ENCODE data around the gene CFAP97D2.

The CFAP97D2 gene

DNA sequence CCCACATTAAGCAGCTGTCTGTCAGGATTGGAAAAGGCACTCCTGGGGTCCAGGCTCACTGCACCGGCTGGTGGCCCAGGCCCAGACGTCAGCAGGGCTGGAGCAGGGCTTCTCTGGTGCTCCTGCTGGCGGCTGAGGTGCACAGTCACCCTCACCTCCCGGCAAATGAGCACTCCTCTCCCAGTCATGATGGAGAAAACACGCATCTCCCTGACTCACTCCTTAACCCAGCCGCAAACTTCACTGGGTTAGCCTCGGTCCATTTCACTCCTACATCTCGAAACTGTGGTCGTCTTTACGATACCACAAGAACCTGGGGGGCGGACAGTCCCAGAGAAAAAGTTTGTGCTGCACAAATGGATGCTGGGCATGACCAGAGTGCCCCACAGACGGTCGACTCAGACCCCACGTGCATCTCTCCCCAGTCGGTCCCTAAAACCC is 43.3 kb upstream of the CFAP97D2 start:
- Histone ChIP-seq H3K4me3 (ENCODE audit: low read length) (no peak overlapping the region), H3K4me2 (ENCODE audit: low read depth, low read length) (no peak overlapping the region), H3K79me2 (ENCODE audit: low read length) (peaks cover 15% of the 10 kb centered on the region), H3K9me3 (replicated peaks; ENCODE audit: insufficient read depth, low read length) (no peaks in the 10 kb centered on the region), H3K27me3 (replicated peaks; ENCODE audit: insufficient read depth, low read length) (no peaks in the 10 kb centered on the region), H4K20me1 (ENCODE audit: insufficient read depth, low read length) (no peaks in the 10 kb centered on the region), H3K36me3 (replicated peaks; ENCODE audit: insufficient read depth, low read length) (no peaks in the 10 kb centered on the region), H2AFZ (ENCODE audit: low read length) (no peak overlapping the region), H3K9me2 (replicated peaks; ENCODE audit: insufficient read depth, low read length) (no peaks in the 10 kb centered on the region), H3K27ac (ENCODE audit: low read length) (no peak overlapping the region), H3K9ac (ENCODE audit: low read length) (no peak overlapping the region), H3F3A (ENCODE audit: insufficient read depth, low read length) (peaks cover 12% of the 10 kb centered on the region; the same call in 1 of the 2 replicates), H3K4me1 (ENCODE audit: low read length) (no peaks in the 10 kb centered on the region)
- no peak for DNase-seq
- TF ChIP-seq EZH2 (optimal IDR thresholded peaks at IDR 0.05; ENCODE audit: low read depth, low read length), result no peak
- TF ChIP-seq, protein P1, sequence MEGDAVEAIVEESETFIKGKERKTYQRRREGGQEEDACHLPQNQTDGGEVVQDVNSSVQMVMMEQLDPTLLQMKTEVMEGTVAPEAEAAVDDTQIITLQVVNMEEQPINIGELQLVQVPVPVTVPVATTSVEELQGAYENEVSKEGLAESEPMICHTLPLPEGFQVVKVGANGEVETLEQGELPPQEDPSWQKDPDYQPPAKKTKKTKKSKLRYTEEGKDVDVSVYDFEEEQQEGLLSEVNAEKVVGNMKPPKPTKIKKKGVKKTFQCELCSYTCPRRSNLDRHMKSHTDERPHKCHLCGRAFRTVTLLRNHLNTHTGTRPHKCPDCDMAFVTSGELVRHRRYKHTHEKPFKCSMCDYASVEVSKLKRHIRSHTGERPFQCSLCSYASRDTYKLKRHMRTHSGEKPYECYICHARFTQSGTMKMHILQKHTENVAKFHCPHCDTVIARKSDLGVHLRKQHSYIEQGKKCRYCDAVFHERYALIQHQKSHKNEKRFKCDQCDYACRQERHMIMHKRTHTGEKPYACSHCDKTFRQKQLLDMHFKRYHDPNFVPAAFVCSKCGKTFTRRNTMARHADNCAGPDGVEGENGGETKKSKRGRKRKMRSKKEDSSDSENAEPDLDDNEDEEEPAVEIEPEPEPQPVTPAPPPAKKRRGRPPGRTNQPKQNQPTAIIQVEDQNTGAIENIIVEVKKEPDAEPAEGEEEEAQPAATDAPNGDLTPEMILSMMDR (IDR thresholded peaks at IDR 0.05; ENCODE audit: low read length), result no peak
- no peak for TF ChIP-seq EZH2phosphoT487 (IDR thresholded peaks at IDR 0.05; ENCODE audit: low read length)

DNA sequence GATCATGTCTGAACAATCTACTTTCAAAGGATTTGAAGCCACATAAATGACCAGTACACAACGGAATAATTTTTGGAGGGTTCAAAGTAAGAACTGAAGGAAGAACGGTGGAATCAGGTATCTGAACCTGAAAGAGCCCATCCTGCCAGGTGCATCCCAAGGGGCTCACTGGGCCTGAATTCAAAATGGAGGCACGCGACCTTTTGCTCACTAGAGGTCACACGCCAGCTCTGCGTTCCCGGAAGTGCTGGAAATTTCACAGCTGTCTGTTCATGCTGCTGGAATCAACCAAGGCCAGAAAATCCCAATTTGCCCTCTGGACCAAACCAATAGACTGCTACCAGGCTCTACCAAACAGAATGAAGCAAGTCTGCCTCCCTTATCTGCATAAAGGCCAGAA is 42.5 kb upstream of the CFAP97D2 start:
- H3K4me2 ChIP-seq (ENCODE audit: low read depth, low read length), result no peak overlapping the region
- peaks cover 7% of the 10 kb centered on the region for H3K79me2 ChIP-seq (ENCODE audit: low read length)
- H3F3A ChIP-seq (ENCODE audit: insufficient read depth, low read length), result peaks cover 5% of the 10 kb centered on the region; the same call in 1 of the 2 replicates
- H3K4me3 ChIP-seq (ENCODE audit: low read length), result no peak overlapping the region
- no peak overlapping the region for H3K9ac ChIP-seq (ENCODE audit: low read length)
- no peak overlapping the region for H2AFZ ChIP-seq (ENCODE audit: low read length)
- H3K9me2 ChIP-seq (replicated peaks; ENCODE audit: insufficient read depth, low read length), result no peaks in the 10 kb centered on the region
- no peaks in the 10 kb centered on the region for H3K4me1 ChIP-seq (ENCODE audit: low read length)
- H3K27me3 ChIP-seq (replicated peaks; ENCODE audit: insufficient read depth, low read length), result no peaks in the 10 kb centered on the region
- no peak for DNase-seq
- TF ChIP-seq, protein P1 (IDR thresholded peaks at IDR 0.05; ENCODE audit: low read length), result no peak
- TF ChIP-seq EZH2phosphoT487 (IDR thresholded peaks at IDR 0.05; ENCODE audit: low read length) (no peak), EZH2 (optimal IDR thresholded peaks at IDR 0.05; ENCODE audit: low read depth, low read length) (no peak)
- H3K27ac ChIP-seq (ENCODE audit: low read length), result no peak overlapping the region
- no peaks in the 10 kb centered on the region for H4K20me1 ChIP-seq (ENCODE audit: insufficient read depth, low read length)
- no peaks in the 10 kb centered on the region for H3K36me3 ChIP-seq (replicated peaks; ENCODE audit: insufficient read depth, low read length)
- no peaks in the 10 kb centered on the region for H3K9me3 ChIP-seq (replicated peaks; ENCODE audit: insufficient read depth, low read length)

DNA sequence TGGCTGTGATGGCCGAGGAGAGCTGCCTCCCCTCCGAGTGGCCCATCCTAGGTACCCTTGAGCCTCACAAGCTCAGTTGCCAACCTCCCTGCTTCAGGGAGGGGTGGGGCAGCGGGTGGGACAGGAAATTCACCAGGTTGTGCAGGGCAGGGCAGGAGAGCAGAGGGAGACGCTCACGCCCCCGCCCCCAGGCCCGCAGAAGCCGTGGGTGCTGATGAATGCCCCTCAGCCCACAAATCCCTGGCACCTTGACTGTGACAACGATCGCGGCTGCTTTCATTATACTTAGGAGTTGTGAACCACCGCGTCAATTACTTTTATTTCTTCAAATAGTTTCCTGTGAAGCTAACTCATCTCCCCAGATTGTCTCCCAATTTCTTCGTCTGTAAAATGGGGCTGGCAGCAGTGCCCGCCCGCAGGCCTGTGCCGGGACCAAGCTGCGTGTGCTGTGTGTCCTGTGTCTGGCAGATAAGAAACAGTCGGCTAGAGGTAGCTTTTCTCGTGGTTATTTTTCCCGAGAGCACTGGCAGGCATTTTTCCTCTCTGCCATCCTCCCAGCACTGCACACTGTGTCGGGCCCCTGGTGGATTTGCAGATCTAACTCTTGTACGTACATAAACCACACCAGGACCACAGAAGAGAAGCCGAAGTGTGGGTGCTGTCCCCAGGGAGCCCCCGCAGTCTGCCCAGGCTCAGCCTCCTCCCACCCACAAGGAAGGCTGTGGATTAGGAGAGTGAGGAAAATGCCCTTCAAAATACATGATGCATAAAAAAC is 38.7 kb upstream of the CFAP97D2 start:
- Histone ChIP-seq H3K4me3 (ENCODE audit: low read length) (no peak overlapping the region), H3F3A (ENCODE audit: insufficient read depth, low read length) (no peaks in the 10 kb centered on the region), H3K4me2 (ENCODE audit: low read depth, low read length) (no peak overlapping the region), H4K20me1 (ENCODE audit: insufficient read depth, low read length) (no peaks in the 10 kb centered on the region), H3K27me3 (replicated peaks; ENCODE audit: insufficient read depth, low read length) (no peaks in the 10 kb centered on the region), H3K9me3 (replicated peaks; ENCODE audit: insufficient read depth, low read length) (no peaks in the 10 kb centered on the region), H3K36me3 (replicated peaks; ENCODE audit: insufficient read depth, low read length) (no peaks in the 10 kb centered on the region), H2AFZ (ENCODE audit: low read length) (no peak overlapping the region), H3K79me2 (ENCODE audit: low read length) (no peaks in the 10 kb centered on the region), H3K9me2 (replicated peaks; ENCODE audit: insufficient read depth, low read length) (no peaks in the 10 kb centered on the region), H3K4me1 (ENCODE audit: low read length) (0 out of 2 replicates have a peak, but pooled peaks cover 5% of the 10 kb centered on the region), H3K27ac (ENCODE audit: low read length) (no peak overlapping the region), H3K9ac (ENCODE audit: low read length) (no peak overlapping the region)
- TF ChIP-seq, protein P1 (IDR thresholded peaks at IDR 0.05; ENCODE audit: low read length), result no peak
- TF ChIP-seq EZH2phosphoT487 (IDR thresholded peaks at IDR 0.05; ENCODE audit: low read length) (no peak), EZH2 (optimal IDR thresholded peaks at IDR 0.05; ENCODE audit: low read depth, low read length) (no peak)
- no peak for DNase-seq
